GM15510 (cell line): ENCODE measurements around the gene BHLHE41.

Source experiments
- POLR2A ChIP-seq: IDR thresholded peaks from 3 replicates; pipeline ENCODE4 v1.6.1; 2011; ENCODE audit warnings: borderline replicate concordance; ENCODE audit not compliant: insufficient read length; ENCODE audit errors: extremely low read depth

Gene BHLHE41

DNA sequence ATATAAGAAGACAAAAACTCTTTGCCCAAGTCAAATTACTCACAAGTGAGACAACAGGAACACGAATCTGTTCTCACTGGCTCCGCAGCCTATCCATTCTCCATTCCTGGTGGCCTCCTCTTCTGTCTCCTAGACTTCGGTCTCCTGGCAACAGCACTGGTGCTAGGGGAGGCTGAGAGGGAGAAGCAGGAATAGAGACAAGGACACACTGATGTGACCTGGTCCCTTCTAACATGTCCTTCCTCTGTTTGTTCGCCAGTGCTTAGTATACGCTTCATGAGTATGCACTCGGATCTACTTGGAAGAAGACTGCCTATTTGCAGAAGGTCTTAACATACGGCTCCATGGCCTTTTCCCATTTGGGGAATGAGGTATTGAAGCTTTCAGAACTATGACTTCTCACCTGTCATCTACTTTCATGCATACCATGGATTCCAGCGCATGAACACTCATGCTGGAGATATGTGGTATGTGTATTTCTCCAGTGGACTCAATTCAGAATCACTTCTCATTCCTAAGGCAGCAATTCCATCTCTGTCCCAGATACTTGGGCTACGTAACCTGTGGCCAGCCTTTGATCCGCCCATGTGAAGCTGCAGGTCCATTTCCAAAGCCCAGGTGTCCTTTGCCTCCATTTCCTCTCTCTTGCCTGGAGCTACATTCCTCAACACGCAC is 33.9 kb downstream of the BHLHE41 start:
- no peak for TF ChIP-seq POLR2A

DNA sequence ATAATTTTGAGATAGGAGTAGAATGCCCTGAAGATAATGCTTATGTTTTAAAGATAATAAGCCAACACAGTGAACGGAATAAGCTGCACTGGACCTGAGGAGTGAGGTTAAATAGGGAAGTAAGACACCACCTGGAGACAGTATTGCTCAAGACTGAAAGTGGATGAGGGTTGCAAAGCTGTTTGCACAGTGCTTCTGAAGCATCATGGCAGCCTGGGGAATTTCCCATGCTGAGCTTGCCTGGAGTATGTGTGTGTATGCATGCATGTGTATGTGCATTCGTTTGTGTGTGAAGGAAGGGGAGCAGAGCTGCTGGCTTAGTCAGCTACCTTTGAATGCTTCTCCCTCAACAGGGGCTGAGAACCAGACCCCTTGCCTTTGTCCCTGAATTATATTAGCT is 35.8 kb downstream of the BHLHE41 start:
- no peak for TF ChIP-seq POLR2A

GRCh38 chr12:26086936-26087335 is 37.9 kb downstream of the BHLHE41 start:
- TF ChIP-seq POLR2A: no peak

DNA sequence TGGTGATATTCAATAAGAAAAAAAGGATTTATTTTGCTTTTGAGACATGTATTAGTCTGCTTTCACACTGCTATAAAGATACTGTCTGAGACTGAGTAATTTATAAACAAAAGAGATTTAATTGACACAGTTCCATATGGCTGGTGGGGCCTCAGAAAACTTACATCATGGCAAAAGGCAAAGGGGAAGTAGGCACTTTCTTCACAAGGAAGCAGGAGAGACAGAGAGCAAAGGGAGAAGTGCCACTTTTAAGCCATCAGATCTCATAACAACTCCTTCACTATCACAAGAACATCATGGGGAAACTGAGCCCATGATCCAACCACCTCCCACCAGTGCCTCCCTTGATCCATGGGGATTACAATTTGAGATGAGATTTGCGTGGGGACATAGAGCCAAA is 43.9 kb downstream of the BHLHE41 start:
- TF ChIP-seq POLR2A: no peak

GRCh38 chr12:26077915-26078702 is 46.7 kb downstream of the BHLHE41 start:
- no peak for TF ChIP-seq POLR2A
